DLD1 (cell line): Measurements from ENCODE around the gene SPIRE1.

Source experiments
- in situ Hi-C: cut with HindIII; loops from 2 replicates; pipeline ENCODE4 v1.10.0; 2017; ENCODE audit warnings: low sequenced_read_pairs

SPIRE1 gene

GRCh38 chr18:12423820-12424219 is 234.1 kb downstream of the SPIRE1 start:
- in situ Hi-C loops, result loop anchor here (25.0 kb wide), 1 partner anchor 238 kb away; the partner anchor contains the start of gene SPIRE1

GRCh38 chr18:12423393-12423792 is 234.5 kb downstream of the SPIRE1 start:
- in situ Hi-C loops, result loop anchor here (25.0 kb wide), 1 partner anchor 239 kb away; the partner anchor contains the start of gene SPIRE1

GRCh38 chr18:12422936-12423335 is 235.0 kb downstream of the SPIRE1 start:
- in situ Hi-C loops, result loop anchor here (25.0 kb wide), 1 partner anchor 239 kb away; the partner anchor contains the start of gene SPIRE1

GRCh38 chr18:12421732-12422131 is 236.2 kb downstream of the SPIRE1 start:
- in situ Hi-C loops, result loop anchor here (25.0 kb wide), 1 partner anchor 241 kb away; the partner anchor contains the start of gene SPIRE1

GRCh38 chr18:12420821-12421421 is 237.0 kb downstream of the SPIRE1 start:
- in situ Hi-C loops, result loop anchor here (25.0 kb wide), 1 partner anchor 241 kb away; the partner anchor contains the start of gene SPIRE1

- in situ Hi-C loops, result loop anchor here (25.0 kb wide), 1 partner anchor 245 kb away; the partner anchor contains the start of gene SPIRE1
Measured at GRCh38 chr18:12417687-12418086, 240.2 kb downstream of the SPIRE1 start.

- in situ Hi-C loops, result loop anchor here (25.0 kb wide), 1 partner anchor 246 kb away; the partner anchor contains the start of gene SPIRE1
Measured at GRCh38 chr18:12416098-12416729, 241.7 kb downstream of the SPIRE1 start.

- in situ Hi-C loops, result loop anchor here (25.0 kb wide), 1 partner anchor 251 kb away; the partner anchor contains the start of gene SPIRE1
Measured at GRCh38 chr18:12411456-12411855, 246.5 kb downstream of the SPIRE1 start.

- in situ Hi-C loops, result loop anchor here (25.0 kb wide), 1 partner anchor 252 kb away; the partner anchor contains the start of gene SPIRE1
Measured at GRCh38 chr18:12410747-12411146, 247.2 kb downstream of the SPIRE1 start.

GRCh38 chr18:12410081-12410481 is 247.8 kb downstream of the SPIRE1 start:
- in situ Hi-C loops, result loop anchor here (25.0 kb wide), 1 partner anchor 252 kb away; the partner anchor contains the start of gene SPIRE1

- in situ Hi-C loops, result loop anchor here (25.0 kb wide), 1 partner anchor 253 kb away; the partner anchor contains the start of gene SPIRE1
Measured at GRCh38 chr18:12409469-12409868, 248.4 kb downstream of the SPIRE1 start.

GRCh38 chr18:12408247-12408869 is 249.5 kb downstream of the SPIRE1 start:
- in situ Hi-C loops, result loop anchor here (25.0 kb wide), 1 partner anchor 254 kb away; the partner anchor contains the start of gene SPIRE1

- in situ Hi-C loops, result loop anchor here (25.0 kb wide), 1 partner anchor 256 kb away; the partner anchor contains the start of gene SPIRE1
Measured at GRCh38 chr18:12406371-12407111, 251.4 kb downstream of the SPIRE1 start.

GRCh38 chr18:12405066-12405465 is 252.8 kb downstream of the SPIRE1 start:
- in situ Hi-C loops, result loop anchor here (25.0 kb wide), 1 partner anchor 257 kb away; the partner anchor contains the start of gene SPIRE1

GRCh38 chr18:12403601-12404506 is 254.1 kb downstream of the SPIRE1 start:
- in situ Hi-C loops, result loop anchor here (25.0 kb wide), 1 partner anchor 258 kb away; the partner anchor contains the start of gene SPIRE1

GRCh38 chr18:12401881-12402280 is 256.0 kb downstream of the SPIRE1 start:
- in situ Hi-C loops, result loop anchor here (25.0 kb wide), 1 partner anchor 260 kb away; the partner anchor contains the start of gene SPIRE1

- in situ Hi-C loops, result no loop called here
Measured at GRCh38 chr18:12399231-12399630, 258.7 kb downstream of the SPIRE1 start.

GRCh38 chr18:12398625-12399024 is 259.3 kb downstream of the SPIRE1 start:
- in situ Hi-C loops, result no loop called here

- in situ Hi-C loops, result no loop called here
Measured at GRCh38 chr18:12397793-12398192, 260.1 kb downstream of the SPIRE1 start.
